Ascending aorta (tissue), 2 donors: ENCODE results near the gene FBXL13. TPM values are rescaled to one million over a fixed set of nuclear protein-coding genes. Genes with fewer than 3 reads are reported as not detected.
A peak's percentile ranks its signal among the peaks of the same experiment; 100 is the strongest.

Experiments
- DNase-seq, 2 donors: peaks; one replicate each; pipeline ENCODE4 v3.0.0-alpha.2; 2019; ENCODE audit warnings: low spot score in 2 of 2
- H3K27ac ChIP-seq, 2 donors: fragments of 200-600 bp; sonication (generic); one replicate each; pipeline ENCODE4 v1.5.1; 2016 to 2017; ENCODE audit warnings: mild to moderate bottlenecking in 1 of 2
- H3K27me3 ChIP-seq: fragments of 200-600 bp; sonication (generic); one replicate; pipeline ENCODE4 v1.5.1; 2017
- H3K36me3 ChIP-seq, 2 donors: fragments of 200-600 bp; sonication (generic); one replicate each; pipeline ENCODE4 v1.5.1; 2016
- H3K4me1 ChIP-seq, 2 donors: fragments of 200-600 bp; sonication (generic); one replicate each; pipeline ENCODE4 v1.5.1; 2016 to 2017; ENCODE audit warnings: mild to moderate bottlenecking in 1 of 2
- H3K4me3 ChIP-seq, 2 donors: fragments of 200-600 bp; sonication (generic); one replicate each; pipeline ENCODE4 v1.5.1; 2016 to 2017; ENCODE audit warnings: mild to moderate bottlenecking in 1 of 2
- H3K9me3 ChIP-seq, 2 donors: fragments of 200-600 bp; sonication (generic); one replicate each; pipeline ENCODE4 v1.5.1; 2016
- intact Hi-C: fragments of 100-400 bp; cut with DNase I; formaldehyde crosslinking; loops from one replicate; pipeline ENCODE4 v1.15.1; 2023
- total RNA-seq: library from RNA; depleted of rRNA; stranded (reverse); fragments of >200 nt; gene quantifications from one replicate; pipeline ENCODE4 v1.1.0, GENCODE V29; 2016
- TF ChIP-seq, protein P1 (sequence below), 3 experiments: fragments of 200-600 bp in 2 of 3; fragments of 450-650 bp in 1 of 3; sonication (generic) in 2 of 3; IDR thresholded peaks; one replicate each; pipeline ENCODE4 v1.5.1; 2016 to 2019; ENCODE audit warnings: antibody characterized with exemption in 3 of 3, mild to moderate bottlenecking in 1 of 3, moderate library complexity in 1 of 3

The FBXL13 gene
- total RNA-seq, 1 donor from 2014 or later: 0.75 TPM

DNA sequence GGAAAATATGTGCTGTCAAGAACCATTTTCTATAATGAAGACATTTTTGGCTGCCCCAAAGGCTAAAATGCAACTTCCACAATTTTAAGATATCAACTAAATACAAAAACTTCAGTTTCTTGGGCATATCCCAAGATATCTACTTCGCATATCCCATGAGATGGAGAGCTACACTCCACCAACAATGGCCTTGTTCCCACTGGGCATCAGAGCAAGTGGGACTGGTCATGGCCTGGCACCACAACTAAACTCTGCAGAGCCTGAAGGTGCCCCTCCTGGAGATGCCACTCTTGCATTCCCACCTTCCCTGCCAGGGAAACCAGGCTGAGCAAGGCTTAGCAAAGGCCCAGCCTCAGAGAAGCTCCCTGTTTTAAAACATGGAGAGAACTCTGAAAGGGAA lies 237.6 kb downstream of the FBXL13 start:
- Histone ChIP-seq H3K4me3 (no peak overlapping the region), H3K27ac (peak overlapping the region; percentile 34 to 80), H3K4me1 (peaks cover 3 to 16% of the 10 kb centered on the region in 2 donors), H3K36me3 (no peaks in the 10 kb centered on the region), H3K9me3 (no peaks in the 10 kb centered on the region), H3K27me3 (no peaks in the 10 kb centered on the region)
- no peak for DNase-seq
- TF ChIP-seq, protein P1, sequence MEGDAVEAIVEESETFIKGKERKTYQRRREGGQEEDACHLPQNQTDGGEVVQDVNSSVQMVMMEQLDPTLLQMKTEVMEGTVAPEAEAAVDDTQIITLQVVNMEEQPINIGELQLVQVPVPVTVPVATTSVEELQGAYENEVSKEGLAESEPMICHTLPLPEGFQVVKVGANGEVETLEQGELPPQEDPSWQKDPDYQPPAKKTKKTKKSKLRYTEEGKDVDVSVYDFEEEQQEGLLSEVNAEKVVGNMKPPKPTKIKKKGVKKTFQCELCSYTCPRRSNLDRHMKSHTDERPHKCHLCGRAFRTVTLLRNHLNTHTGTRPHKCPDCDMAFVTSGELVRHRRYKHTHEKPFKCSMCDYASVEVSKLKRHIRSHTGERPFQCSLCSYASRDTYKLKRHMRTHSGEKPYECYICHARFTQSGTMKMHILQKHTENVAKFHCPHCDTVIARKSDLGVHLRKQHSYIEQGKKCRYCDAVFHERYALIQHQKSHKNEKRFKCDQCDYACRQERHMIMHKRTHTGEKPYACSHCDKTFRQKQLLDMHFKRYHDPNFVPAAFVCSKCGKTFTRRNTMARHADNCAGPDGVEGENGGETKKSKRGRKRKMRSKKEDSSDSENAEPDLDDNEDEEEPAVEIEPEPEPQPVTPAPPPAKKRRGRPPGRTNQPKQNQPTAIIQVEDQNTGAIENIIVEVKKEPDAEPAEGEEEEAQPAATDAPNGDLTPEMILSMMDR (IDR thresholded peaks at IDR 0.05): no peak
- intact Hi-C loops: no loop called here

DNA sequence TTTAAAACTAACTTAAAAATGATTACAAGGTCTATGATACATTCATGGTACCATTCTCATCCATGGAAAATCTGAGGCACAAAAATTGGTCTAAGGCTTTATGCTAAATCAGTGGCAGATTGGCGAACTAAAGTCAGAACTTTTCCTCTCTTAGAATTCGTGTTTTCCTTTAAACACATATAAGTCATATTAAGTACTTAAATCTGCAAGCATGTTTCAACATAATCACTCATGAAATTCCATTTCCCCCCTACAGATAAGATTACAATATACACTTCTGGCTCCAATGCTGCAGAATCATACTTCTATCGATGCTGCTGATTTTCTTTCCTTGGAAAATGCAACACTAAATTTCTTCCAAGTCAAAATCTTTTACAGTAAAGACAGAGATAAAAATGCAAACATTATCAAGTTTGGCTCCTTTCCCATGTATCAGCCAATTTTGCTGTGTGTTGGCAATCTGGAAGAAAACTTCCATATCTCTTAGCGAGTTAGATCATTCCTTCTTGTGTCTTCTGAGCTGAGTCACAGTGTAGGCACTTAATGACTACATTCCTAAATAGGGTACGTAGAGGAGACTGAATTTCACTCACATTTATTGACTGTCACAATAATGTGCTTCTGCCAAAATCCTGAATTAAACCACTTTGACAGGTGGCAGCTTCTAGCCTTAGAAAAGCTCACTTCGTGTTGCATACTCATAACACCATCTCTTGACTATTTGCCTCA lies 238.2 kb downstream of the FBXL13 start:
- no peak for DNase-seq
- intact Hi-C loops: no loop called here
- TF ChIP-seq, protein P1 (IDR thresholded peaks at IDR 0.05): no peak
- H3K9me3 ChIP-seq: no peaks in the 10 kb centered on the region
- no peaks in the 10 kb centered on the region for H3K36me3 ChIP-seq
- H3K27ac ChIP-seq: peak overlapping the region; percentile 34 to 80
- peaks cover 3 to 16% of the 10 kb centered on the region in 2 donors for H3K4me1 ChIP-seq
- no peaks in the 10 kb centered on the region for H3K27me3 ChIP-seq
- no peak overlapping the region for H3K4me3 ChIP-seq

DNA sequence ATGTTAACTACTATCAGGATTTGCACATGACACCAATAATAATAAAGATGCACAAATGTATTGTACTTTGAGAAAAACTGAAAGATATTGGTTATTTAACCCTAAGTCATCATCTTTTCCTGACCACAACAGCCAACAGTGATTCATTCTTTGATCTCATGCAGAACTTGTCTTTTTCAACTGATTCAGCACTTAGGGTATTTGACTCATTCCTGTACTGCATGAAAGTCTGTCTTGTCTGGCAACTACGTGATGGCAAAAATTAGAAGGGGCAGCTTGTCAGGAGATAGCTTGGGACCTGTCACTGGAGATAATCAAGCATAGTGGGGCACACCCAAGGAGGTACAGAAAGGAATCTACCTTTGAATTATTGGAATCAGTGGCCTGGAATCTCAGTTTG lies 239.6 kb downstream of the FBXL13 start:
- DNase-seq: no peak
- no peaks in the 10 kb centered on the region for H3K36me3 ChIP-seq

DNA sequence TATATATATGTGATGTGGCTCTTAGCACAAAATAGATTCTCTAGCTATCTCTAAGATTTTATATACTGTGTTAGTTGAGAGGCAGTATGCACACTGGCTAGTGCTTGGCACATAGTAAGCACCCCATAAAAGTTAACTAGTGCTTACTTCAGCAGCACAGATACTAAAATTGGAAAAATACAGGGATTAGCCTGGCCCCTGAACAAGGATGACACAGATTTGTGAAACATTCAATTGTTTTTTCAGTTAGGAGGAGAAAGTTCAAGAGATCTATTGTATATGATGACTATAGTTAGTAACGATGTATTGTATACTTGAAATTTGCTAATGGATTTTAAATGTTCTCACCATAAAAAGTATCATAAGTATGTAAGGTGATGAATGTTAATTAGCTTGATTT lies 240.1 kb downstream of the FBXL13 start:
- TF ChIP-seq, protein P1 (IDR thresholded peaks at IDR 0.05): no peak
- no peaks in the 10 kb centered on the region for H3K9me3 ChIP-seq
- H3K4me3 ChIP-seq: no peak overlapping the region
- H3K27ac ChIP-seq: no peak overlapping the region
- peaks cover 3 to 16% of the 10 kb centered on the region in 2 donors for H3K4me1 ChIP-seq
- H3K36me3 ChIP-seq: peaks cover 0 to under 1% of the 10 kb centered on the region in 2 donors
- no peak for DNase-seq
- no peaks in the 10 kb centered on the region for H3K27me3 ChIP-seq
- intact Hi-C loops: no loop called here

More for the DNA sequence above, 239.6 kb downstream of the FBXL13 start:
- Histone ChIP-seq H3K4me1 (peaks cover 3 to 16% of the 10 kb centered on the region in 2 donors), H3K9me3 (no peaks in the 10 kb centered on the region), H3K4me3 (no peak overlapping the region), H3K27me3 (no peaks in the 10 kb centered on the region), H3K27ac (peak overlapping the region in 1 of 2 donors; percentile 53)
- intact Hi-C loops: no loop called here
- TF ChIP-seq, protein P1 (IDR thresholded peaks at IDR 0.05): no peak

DNA sequence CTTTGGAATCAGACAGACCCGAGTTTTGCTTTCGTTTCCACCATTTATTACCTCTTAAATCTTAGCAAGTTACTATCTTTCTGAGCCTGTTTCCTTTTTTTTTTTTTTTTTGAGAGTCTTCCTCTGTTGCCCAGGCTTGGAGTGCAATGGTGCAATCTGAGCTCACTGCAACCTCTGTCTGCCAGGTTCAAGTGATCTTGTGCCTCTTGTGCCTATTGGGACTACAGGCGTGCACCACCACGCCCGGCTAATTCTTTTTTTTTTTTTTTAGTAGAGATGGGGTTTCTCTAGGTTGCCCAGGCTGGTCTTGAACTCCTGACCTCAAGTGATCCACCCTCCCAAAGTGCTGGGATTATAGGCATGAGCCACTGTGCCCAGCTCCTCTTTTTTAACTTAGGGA lies 241.3 kb downstream of the FBXL13 start:
- Histone ChIP-seq H3K4me1 (peaks cover 3 to 16% of the 10 kb centered on the region in 2 donors), H3K36me3 (peaks cover 0 to 10% of the 10 kb centered on the region in 2 donors), H3K9me3 (no peaks in the 10 kb centered on the region), H3K27ac (no peak overlapping the region), H3K4me3 (no peak overlapping the region), H3K27me3 (no peaks in the 10 kb centered on the region)
- no peak for DNase-seq
- TF ChIP-seq, protein P1 (IDR thresholded peaks at IDR 0.05): no peak
- intact Hi-C loops: no loop called here
